ENCODE measurements around the gene MTF1.

The MTF1 gene

DNA sequence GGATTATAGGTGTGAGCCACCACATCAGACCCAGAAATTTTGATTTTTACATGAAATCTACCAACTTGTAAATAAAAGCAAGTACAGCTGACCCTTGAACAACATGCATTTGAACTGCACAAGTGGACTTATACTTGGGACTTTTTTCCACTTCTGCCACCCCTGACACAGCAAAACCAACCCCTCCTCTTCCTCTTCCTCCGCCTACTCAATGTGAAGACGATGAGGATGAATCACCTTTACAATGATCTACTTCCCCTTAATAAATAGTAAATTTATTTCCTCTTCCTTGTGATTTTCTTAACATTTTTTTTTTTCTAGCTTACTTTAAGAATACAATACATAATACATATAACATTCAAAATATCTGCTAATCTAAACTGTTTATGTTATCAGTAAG is 33.9 kb downstream of the MTF1 start:
- DNase-seq: no peak

- no peak for DNase-seq
These were observed 35.4 kb downstream of the MTF1 start for GRCh38 chr1:37824001-37824400.

- no peak for DNase-seq
These were observed 36.2 kb downstream of the MTF1 start for GRCh38 chr1:37822906-37823815.

DNA sequence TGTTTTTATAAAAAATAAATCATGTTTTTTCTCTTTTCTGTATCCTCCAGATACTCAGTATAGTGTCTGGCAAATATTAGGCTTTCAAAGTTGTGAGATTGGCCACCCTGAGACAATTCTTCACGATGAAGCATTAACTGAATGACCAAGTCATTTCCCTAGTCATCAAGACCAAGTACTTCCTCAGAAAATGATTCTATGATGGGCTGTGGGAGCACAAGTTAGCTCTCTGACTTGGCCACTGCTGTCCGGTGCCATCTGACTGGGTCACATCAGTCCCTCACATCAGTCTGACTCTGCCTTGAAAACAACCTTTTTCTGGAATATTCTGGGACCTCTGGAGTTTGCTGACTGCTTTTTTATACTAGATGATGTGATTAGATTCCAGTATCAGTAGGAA is 37.9 kb downstream of the MTF1 start:
- DNase-seq: no peak

DNA sequence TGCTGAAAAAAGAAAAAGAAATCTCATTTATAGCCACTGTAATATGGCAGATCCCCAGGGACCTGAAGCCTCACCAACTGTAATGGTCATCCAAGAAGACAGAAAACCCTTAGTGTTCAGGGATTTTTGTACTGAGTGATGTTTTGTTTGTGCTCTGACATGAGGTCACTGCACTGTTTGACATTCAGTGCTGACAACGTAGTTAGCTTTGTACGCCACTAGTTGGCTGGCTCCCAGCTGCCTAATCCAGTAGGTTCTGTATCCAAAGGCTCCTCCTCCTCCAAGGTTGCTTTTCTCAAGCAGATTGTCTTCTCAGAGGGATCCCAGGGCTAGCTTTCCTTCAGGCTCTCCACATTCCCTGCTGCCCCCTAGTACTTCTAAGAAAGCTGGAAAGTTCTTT is 41.9 kb downstream of the MTF1 start:
- no peak for DNase-seq

GRCh38 chr1:37814252-37814651 is 45.1 kb downstream of the MTF1 start:
- DNase-seq: no peak

DNA sequence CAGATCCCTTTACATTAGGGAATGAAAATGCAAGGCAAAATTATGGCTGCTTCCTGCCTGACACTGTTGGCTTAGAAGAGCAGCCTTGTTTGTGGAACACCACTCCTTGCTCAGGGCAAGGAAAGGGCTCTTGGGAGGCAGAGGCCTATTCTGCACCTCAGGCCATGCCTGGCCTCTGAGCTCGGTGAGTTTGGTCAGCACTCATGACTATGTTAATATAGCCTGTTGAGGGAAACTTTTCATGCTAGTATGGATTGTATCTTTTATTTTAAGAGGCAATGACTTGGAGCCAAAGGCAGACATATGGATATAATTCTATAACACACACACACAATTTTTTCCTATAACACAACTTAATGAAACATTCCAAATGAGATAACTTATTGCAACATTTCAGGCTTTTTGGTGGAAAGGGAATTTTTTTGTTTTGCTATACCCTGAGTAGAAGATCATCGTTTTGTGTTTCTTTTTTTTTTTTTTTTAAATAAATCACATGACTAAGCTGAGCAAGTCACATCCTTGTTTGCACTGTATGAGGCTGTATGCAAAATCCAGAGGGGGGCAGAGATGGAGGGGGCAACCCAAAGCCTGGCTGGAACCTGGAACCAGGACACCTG is 45.8 kb downstream of the MTF1 start:
- no peak for DNase-seq

GRCh38 chr1:37811027-37811655 is 48.3 kb downstream of the MTF1 start:
- peak; percentile 92 for DNase-seq

DNA sequence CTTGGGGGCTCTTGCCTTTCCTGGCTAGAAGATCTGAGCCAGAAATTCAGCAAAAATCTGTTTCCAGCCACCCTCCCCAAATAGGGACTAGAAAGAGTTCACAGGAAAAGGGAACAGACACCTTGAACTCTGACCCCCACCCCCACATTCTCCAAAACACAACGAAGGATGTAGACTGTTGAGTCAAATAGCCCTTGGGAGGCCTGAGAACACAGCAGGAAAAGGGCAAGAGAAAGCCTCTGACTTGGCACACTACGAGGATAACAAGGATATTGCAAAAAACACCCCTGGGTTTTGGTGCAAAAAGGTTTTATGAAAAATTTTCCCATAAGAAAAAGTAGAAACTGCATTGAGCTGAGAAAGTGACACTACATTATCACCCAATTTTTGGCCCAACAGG is 49.5 kb downstream of the MTF1 start:
- no peak for DNase-seq

DNA sequence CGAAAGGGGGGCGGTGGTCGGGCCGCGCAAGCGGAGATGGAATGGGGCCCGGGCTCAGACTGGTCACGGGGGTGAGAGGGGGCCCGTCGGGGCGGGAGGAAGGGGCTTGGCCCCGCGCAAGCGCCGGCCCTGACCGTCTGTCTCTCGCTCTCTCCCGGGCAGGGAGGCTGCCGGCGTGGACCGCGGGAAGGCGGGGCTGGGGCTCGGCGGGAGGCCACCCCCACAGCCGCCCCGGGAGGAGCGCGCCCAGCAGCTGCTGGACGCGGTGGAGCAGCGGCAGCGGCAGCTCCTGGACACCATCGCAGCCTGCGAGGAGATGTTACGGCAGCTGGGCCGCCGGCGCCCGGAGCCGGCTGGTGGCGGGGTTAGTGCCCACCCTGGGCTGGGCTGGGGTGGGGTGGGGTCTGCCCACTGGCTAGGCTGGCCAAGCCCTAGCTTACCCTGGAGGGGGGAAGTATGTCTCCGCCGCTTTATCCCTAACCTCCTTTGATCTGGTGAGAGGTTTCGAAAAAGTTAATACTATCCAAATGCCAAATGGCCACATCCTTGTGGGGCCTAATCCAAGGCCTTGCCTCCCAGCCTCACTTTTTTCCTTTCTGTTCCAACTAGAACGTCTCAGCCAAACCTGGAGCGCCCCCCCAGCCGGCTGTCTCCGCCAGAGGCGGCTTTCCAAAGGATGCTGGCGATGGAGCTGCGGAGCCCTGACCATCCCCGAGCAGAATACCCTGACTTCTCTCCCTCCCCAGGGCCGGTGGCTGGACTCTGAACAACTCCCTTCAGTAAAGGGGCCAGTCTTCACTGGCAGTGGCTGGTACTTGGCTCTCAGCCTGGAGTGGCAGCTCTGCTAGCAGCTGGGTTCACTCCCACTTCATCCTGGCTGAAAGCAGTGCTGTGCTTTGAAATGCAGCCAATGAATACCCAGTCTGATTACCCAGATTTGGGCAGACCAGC is 50.7 kb downstream of the MTF1 start:
- peak; percentile 71 for DNase-seq

GRCh38 chr1:37807555-37808368 is 51.6 kb downstream of the MTF1 start, which contains the start of the genes C1orf122 and YRDC:
Gene C1orf122 (plus strand): TSS chr1:37807790. CDS start chr1:37808405, 615 bp downstream.
Gene YRDC (minus strand): TSS chr1:37808208. CDS start chr1:37808180, 28 bp downstream.
- DNase-seq: peak; percentile 96

GRCh38 chr1:37807220-37807554 is 52.2 kb downstream of the MTF1 start:
- DNase-seq: peak; percentile 84

GRCh38 chr1:37802439-37802838 is 57.0 kb downstream of the MTF1 start:
- DNase-seq: no peak

DNA sequence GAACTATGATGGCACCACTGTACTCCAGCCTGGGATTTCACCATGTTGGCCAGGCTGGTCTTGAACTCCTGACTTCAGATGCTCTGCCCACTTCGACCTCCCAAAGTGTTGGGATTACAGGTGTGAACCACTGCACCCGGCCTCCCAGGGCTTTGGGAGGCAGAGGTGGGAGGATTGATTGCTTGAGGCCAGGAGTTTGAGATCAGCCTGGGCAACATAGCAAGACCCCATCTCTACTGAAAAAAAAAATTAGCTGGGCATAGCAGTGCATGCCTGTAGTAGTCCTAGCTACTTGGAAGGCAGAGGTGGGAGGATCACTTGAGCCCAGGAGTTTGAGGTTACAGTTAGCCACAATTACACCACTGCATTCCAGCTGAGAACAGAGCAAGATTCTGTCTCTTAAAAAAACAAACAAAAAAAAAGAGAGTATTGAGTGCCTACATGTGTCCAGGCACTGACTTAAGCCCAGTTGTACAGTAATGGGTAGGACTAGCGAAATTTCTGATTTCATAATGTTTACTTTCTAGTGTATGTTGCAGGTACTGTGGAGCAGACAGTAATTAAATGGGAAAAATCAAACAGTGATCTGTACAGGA is 61.5 kb downstream of the MTF1 start:
- DNase-seq: no peak

- DNase-seq: peak; percentile 93
These were observed 63.9 kb downstream of the MTF1 start for GRCh38 chr1:37795340-37796125.

DNA sequence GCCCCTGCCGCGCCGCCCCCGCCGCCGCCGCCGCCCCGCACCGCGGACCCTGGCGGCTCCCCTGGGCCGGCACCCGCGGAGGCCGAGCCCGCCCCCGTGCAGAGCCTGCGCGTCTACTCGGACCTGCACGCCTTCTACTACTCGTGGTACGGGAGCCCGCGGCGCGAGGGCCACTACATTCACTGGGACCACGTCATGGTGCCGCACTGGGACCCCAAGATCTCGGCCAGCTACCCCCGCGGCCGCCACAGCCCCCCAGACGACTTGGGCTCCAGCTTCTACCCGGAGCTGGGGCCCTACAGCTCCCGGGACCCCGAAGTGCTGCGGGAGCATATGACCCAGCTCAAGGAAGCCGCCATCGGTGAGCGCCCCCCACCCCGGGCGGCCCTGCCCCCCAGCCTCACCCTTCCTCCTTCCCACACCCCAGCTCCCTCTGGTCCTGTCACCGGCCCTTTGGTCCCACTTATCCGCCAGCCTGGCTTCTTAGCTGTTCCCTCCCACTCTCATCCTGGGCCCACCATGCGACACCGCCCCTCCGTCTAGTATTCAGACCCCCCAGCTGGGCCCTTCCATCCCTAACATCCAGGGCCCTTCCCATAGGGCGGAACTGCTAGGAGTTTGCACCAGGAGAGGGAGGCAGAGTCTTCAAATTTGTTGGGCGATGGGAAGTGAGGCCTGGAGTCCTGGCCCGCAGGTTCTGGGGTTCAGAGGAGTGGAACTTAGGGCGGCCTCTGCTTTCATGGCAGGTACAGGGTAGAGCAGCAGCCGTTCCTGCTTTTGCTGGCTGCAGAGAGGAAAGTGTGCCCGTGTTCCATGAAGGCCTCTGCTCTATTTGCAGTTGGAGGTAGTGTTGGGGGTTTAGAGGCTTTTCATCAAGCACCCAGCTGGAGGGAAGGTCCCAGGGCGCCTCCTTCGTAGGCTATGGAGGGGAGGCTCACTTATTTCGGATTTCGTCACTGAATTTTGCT is 64.7 kb downstream of the MTF1 start:
- no peak for DNase-seq

- peak; percentile 69 for DNase-seq
These were observed 65.5 kb downstream of the MTF1 start, which contains the start of gene MANEAL for GRCh38 chr1:37793773-37794371. Gene MANEAL (plus strand): TSS chr1:37793847. CDS start chr1:37794183, 336 bp downstream.

- DNase-seq: no peak
These were observed 66.3 kb downstream of the MTF1 start for GRCh38 chr1:37792943-37793686.
